Keratinocyte (primary cell): ENCODE measurements around the gene MYL4. TPM values are rescaled to one million over a fixed set of nuclear protein-coding genes. Genes with fewer than 3 reads are reported as not detected.
"Not testable (repeated sequence)": the region's sequence is repeated elsewhere in the genome, so short reads cannot be mapped to it uniquely, and the experiment has no call there.

ENCODE experiments used
- DNase-seq: peaks from one replicate; pipeline ENCODE4 v3.0.0-alpha.2; 2011; ENCODE audit warnings: low read depth, missing footprints, low spot score
- FAIRE-seq: peaks from 2 replicates; lab custom pipeline; 2011; peaks lifted over from hg19 to GRCh38; lab: Jason Lieb, UNC
- H2AFZ ChIP-seq: 2 replicates; pipeline ENCODE4 v1.6.0; 2012; ENCODE audit warnings: low read length, control low read depth, inconsistent platforms; ENCODE audit not compliant: control insufficient read depth
- H3K27ac ChIP-seq: 2 replicates; pipeline ENCODE4 v1.5.1; 2011; ENCODE audit warnings: low read length; ENCODE audit not compliant: control insufficient read depth, insufficient read depth
- H3K27me3 ChIP-seq: 3 replicates; pipeline ENCODE4 v1.6.0; 2011; ENCODE audit warnings: low read length; ENCODE audit not compliant: control insufficient read depth, insufficient read depth; ENCODE audit errors: extremely low read depth
- H3K36me3 ChIP-seq, 2 experiments: 2 replicates in 1 of 2; 3 replicates in 1 of 2; pipeline ENCODE4 v1.5.1; 2011; ENCODE audit warnings: low read length in 2 of 2, mild to moderate bottlenecking in 1 of 2; ENCODE audit not compliant: control insufficient read depth in 2 of 2, insufficient read depth in 2 of 2; ENCODE audit errors: extremely low read depth in 1 of 2
- H3K4me1 ChIP-seq: 3 replicates; pipeline ENCODE4 v1.5.1; 2011; ENCODE audit warnings: low read length; ENCODE audit not compliant: control insufficient read depth, insufficient read depth; ENCODE audit errors: extremely low read depth
- H3K4me2 ChIP-seq: 3 replicates; pipeline ENCODE4 v1.6.0; 2011; ENCODE audit warnings: low read depth, low read length; ENCODE audit not compliant: control insufficient read depth, insufficient read depth; ENCODE audit errors: extremely low read depth
- H3K4me3 ChIP-seq, 3 experiments: fragments of 200-600 bp in 1 of 3; sonication (generic) in 1 of 3; 2 replicates in 2 of 3; 3 replicates in 1 of 3; pipeline ENCODE4 v1.5.1; 2011 to 2016; ENCODE audit warnings: low read length in 3 of 3, mild to moderate bottlenecking in 3 of 3, control low read depth in 2 of 3, inconsistent platforms in 1 of 3, low read depth in 1 of 3, mixed read lengths in 1 of 3, mixed run types in 1 of 3, moderate library complexity in 1 of 3; ENCODE audit not compliant: control insufficient read depth in 2 of 3, insufficient read depth in 2 of 3; ENCODE audit errors: extremely low read depth in 1 of 3
- H3K79me2 ChIP-seq: 2 replicates; pipeline ENCODE4 v1.6.0; 2012; ENCODE audit warnings: low read length; ENCODE audit not compliant: control insufficient read depth, insufficient read depth
- H3K9ac ChIP-seq: 3 replicates; pipeline ENCODE4 v1.6.0; 2011; ENCODE audit warnings: low read length; ENCODE audit not compliant: control insufficient read depth, insufficient read depth; ENCODE audit errors: extremely low read depth
- H3K9me1 ChIP-seq: 3 replicates; pipeline ENCODE4 v1.6.0; 2011; ENCODE audit warnings: low read length; ENCODE audit not compliant: control insufficient read depth, insufficient read depth; ENCODE audit errors: extremely low read depth
- H3K9me3 ChIP-seq: 2 replicates; pipeline ENCODE4 v1.5.1; 2012; ENCODE audit warnings: low read depth, low read length; ENCODE audit not compliant: control insufficient read depth
- H4K20me1 ChIP-seq: 3 replicates; pipeline ENCODE4 v1.6.0; 2011; ENCODE audit warnings: low read length; ENCODE audit not compliant: control insufficient read depth, insufficient read depth; ENCODE audit errors: extremely low read depth
- CTCF ChIP-seq, 3 experiments: IDR thresholded peaks in 1 of 3; conservative IDR thresholded peaks in 1 of 3; optimal IDR thresholded peaks in 1 of 3; 2 replicates in 2 of 3; 3 replicates in 1 of 3; pipeline versions ENCODE3 to v1.5.1; 2011; ENCODE audit warnings: low read length in 3 of 3, mild to moderate bottlenecking in 3 of 3, moderate library complexity in 2 of 3, control low read depth in 1 of 3, inconsistent platforms in 1 of 3; ENCODE audit not compliant: insufficient read depth in 2 of 3; ENCODE audit errors: extremely low read depth in 1 of 3
- EZH2 ChIP-seq: IDR thresholded peaks from one replicate; pipeline ENCODE4 v1.6.1; 2012; ENCODE audit warnings: inconsistent platforms, mild to moderate bottlenecking, low read length, moderate library complexity
- dilution Hi-C: fragments of 300-500 bp; cut with MboI; formaldehyde crosslinking; loops from one replicate; pipeline ENCODE4 v1.7.0; 2020; ENCODE audit warnings: low sequenced_read_pairs; ENCODE audit not compliant: extremely low pct_ligation_motif_present
- polyA plus RNA-seq, 5 experiments: library from polyadenylated mRNA; depleted of rRNA in 3 of 5; stranded (reverse) in 3 of 5; stranded (forward) in 1 of 5; unstranded in 1 of 5; fragments of >200 nt; gene quantifications; 1 replicate in 1 of 5; 2 replicates in 3 of 5; 3 replicates in 1 of 5; pipeline versions ENCODE4 v1.2.1 to v1.2.3, GENCODE V29; 2011 to 2012; ENCODE audit warnings: missing spikeins in 2 of 5, low read depth in 1 of 5, low replicate concordance in 1 of 5

The MYL4 gene
- polyA plus RNA-seq, 1 donor (not counting 4 experiments of a cell fraction or from before 2014, with no cell fraction given): not detected

GRCh38 chr17:47170710-47171109, 38.4 kb upstream of the MYL4 start:
- no peak overlapping the region for H2AFZ ChIP-seq
- no peak overlapping the region for H3K9ac ChIP-seq
- TF ChIP-seq CTCF (optimal IDR thresholded peaks at IDR 0.05 in 1 of 3, IDR thresholded peaks at IDR 0.05 in 1 of 3, conservative IDR thresholded peaks at IDR 0.05 in 1 of 3; ENCODE audit: extremely low read depth in 1 of 3, insufficient read depth in 2 of 3, low read length in 3 of 3) (no peak), EZH2 (no peak)
- no peaks in the 10 kb centered on the region for H3K27me3 ChIP-seq
- no peak overlapping the region for H3K4me2 ChIP-seq
- no peak for DNase-seq
- H3K27ac ChIP-seq: no peak overlapping the region
- no peak overlapping the region for H3K4me3 ChIP-seq
- no peaks in the 10 kb centered on the region for H4K20me1 ChIP-seq
- dilution Hi-C loops: no loop called here
- peaks cover 2 to 13% of the 10 kb centered on the region in 2 experiments for H3K36me3 ChIP-seq
- FAIRE-seq: no peak
- H3K9me3 ChIP-seq: no peaks in the 10 kb centered on the region
- peaks cover 9% of the 10 kb centered on the region for H3K4me1 ChIP-seq
- H3K9me1 ChIP-seq: no peaks in the 10 kb centered on the region
- peaks cover 50% of the 10 kb centered on the region for H3K79me2 ChIP-seq

- dilution Hi-C loops: no loop called here
- peaks cover 6 to 19% of the 10 kb centered on the region in 2 experiments for H3K36me3 ChIP-seq
Measured at GRCh38 chr17:47172696-47173565, 36.2 kb upstream of the MYL4 start.

GRCh38 chr17:47174823-47175222, 34.3 kb upstream of the MYL4 start:
- H4K20me1 ChIP-seq, dilution Hi-C loops, H3K4me2 ChIP-seq, H3K9me1 ChIP-seq, H3K9ac ChIP-seq, H3K4me3 ChIP-seq, H3K27me3 ChIP-seq, FAIRE-seq, H3K4me1 ChIP-seq, DNase-seq, H2AFZ ChIP-seq, H3K27ac ChIP-seq, H3K9me3 ChIP-seq: not testable (repeated sequence)
- peaks cover 6 to 21% of the 10 kb centered on the region in 2 experiments for H3K36me3 ChIP-seq
- H3K79me2 ChIP-seq: peaks cover 86% of the 10 kb centered on the region

More at GRCh38 chr17:47172696-47173565, 36.2 kb upstream of the MYL4 start:
- H2AFZ ChIP-seq: no peak overlapping the region
- H3K9ac ChIP-seq: no peak overlapping the region
- H3K9me1 ChIP-seq: no peaks in the 10 kb centered on the region
- H3K27ac ChIP-seq: no peak overlapping the region
- FAIRE-seq (no peak), DNase-seq (no peak)
- TF ChIP-seq EZH2 (no peak), CTCF (optimal IDR thresholded peaks at IDR 0.05 in 1 of 3, IDR thresholded peaks at IDR 0.05 in 1 of 3, conservative IDR thresholded peaks at IDR 0.05 in 1 of 3; ENCODE audit: extremely low read depth in 1 of 3, insufficient read depth in 2 of 3, low read length in 3 of 3) (no peak)
- H3K27me3 ChIP-seq: no peaks in the 10 kb centered on the region
- no peak overlapping the region for H3K4me2 ChIP-seq
- peaks cover 72% of the 10 kb centered on the region for H3K79me2 ChIP-seq
- H3K4me1 ChIP-seq: peaks cover 9% of the 10 kb centered on the region
- H3K4me3 ChIP-seq: no peak overlapping the region
- no peaks in the 10 kb centered on the region for H4K20me1 ChIP-seq
- no peaks in the 10 kb centered on the region for H3K9me3 ChIP-seq
